Measurements from ENCODE around the gene RYR1.

RYR1 gene

DNA sequence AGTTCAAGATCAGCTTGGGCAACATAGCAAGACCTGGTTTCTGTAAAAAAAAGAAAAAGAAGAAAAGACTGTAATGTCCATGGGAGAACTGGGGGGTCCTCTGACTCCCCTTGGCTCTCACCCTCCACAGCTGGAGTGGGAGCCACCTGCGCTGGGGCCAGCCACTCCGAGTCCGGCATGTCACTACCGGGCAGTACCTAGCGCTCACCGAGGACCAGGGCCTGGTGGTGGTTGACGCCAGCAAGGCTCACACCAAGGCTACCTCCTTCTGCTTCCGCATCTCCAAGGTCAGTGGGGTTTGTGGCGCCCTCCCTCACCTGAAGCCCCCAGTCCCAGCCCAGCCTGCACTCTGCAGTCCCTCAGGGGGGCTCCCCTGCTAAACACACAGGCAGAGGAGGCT is 14.7 kb downstream of the RYR1 start:
- H3K79me2 ChIP-seq (ENCODE audit: insufficient read depth, low read length): no peaks in the 10 kb centered on the region
- H3K9me3 ChIP-seq (ENCODE audit: insufficient read depth, low read depth, low read length): no peaks in the 10 kb centered on the region
- H3F3A ChIP-seq (ENCODE audit: low read depth): no peaks in the 10 kb centered on the region
- no peak overlapping the region for H3K9ac ChIP-seq (ENCODE audit: low read depth, low read length, poor library complexity, severe bottlenecking)
- TF ChIP-seq CTCF (conservative IDR thresholded peaks at IDR 0.05; ENCODE audit: low read length) (no peak), EZH2phosphoT487 (IDR thresholded peaks at IDR 0.05; ENCODE audit: borderline replicate concordance) (no peak)
- no peaks in the 10 kb centered on the region for H3K27me3 ChIP-seq (ENCODE audit: insufficient read depth, low read length, poor library complexity, severe bottlenecking)
- no peaks in the 10 kb centered on the region for H3K36me3 ChIP-seq (ENCODE audit: insufficient read depth, low read length)
- H3K4me2 ChIP-seq (ENCODE audit: low read depth, low read length, poor library complexity, severe bottlenecking): no peak overlapping the region
- H4K20me1 ChIP-seq (ENCODE audit: insufficient read depth, low read length, poor library complexity, severe bottlenecking): no peaks in the 10 kb centered on the region
- H3K9me2 ChIP-seq (replicated peaks; ENCODE audit: low read depth, low read length): no peaks in the 10 kb centered on the region
- H3K4me3 ChIP-seq (ENCODE audit: low read length, poor library complexity, severe bottlenecking): no peak overlapping the region
- no peak overlapping the region for H2AFZ ChIP-seq (ENCODE audit: low read length)
- no peaks in the 10 kb centered on the region for H3K4me1 ChIP-seq (ENCODE audit: insufficient read depth, low read length, poor library complexity, severe bottlenecking)

DNA sequence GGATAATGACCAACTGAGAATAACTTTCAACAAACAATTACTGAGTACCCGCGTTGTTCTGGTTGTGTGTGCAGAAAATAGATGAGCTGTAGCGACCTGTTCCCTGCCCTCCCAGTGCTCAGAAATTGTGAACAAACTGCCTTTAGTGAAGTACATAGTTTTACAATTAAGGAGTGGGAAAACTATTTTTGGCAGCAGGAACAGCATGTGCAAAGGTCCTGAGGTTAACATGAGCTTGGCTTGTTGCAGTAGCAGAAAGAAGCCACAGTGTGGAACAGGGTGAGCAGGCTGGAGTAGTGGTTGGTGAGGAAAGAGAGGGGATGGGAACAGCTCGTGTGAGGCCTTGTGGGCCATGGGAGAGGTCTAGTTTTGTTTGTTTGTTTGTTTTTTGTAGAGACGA is 16.0 kb downstream of the RYR1 start:
- no peaks in the 10 kb centered on the region for H3K27me3 ChIP-seq (ENCODE audit: insufficient read depth, low read length, poor library complexity, severe bottlenecking)
- H3K4me1 ChIP-seq (ENCODE audit: insufficient read depth, low read length, poor library complexity, severe bottlenecking): no peaks in the 10 kb centered on the region
- no peak overlapping the region for H3K4me3 ChIP-seq (ENCODE audit: low read length, poor library complexity, severe bottlenecking)
- no peaks in the 10 kb centered on the region for H3K79me2 ChIP-seq (ENCODE audit: insufficient read depth, low read length)
- H3K36me3 ChIP-seq (ENCODE audit: insufficient read depth, low read length): no peaks in the 10 kb centered on the region
- H3K9me3 ChIP-seq (ENCODE audit: insufficient read depth, low read depth, low read length): no peaks in the 10 kb centered on the region
- TF ChIP-seq CTCF (conservative IDR thresholded peaks at IDR 0.05; ENCODE audit: low read length) (no peak), EZH2phosphoT487 (IDR thresholded peaks at IDR 0.05; ENCODE audit: borderline replicate concordance) (no peak)
- H3K9ac ChIP-seq (ENCODE audit: low read depth, low read length, poor library complexity, severe bottlenecking): no peak overlapping the region
- no peaks in the 10 kb centered on the region for H4K20me1 ChIP-seq (ENCODE audit: insufficient read depth, low read length, poor library complexity, severe bottlenecking)
- no peaks in the 10 kb centered on the region for H3F3A ChIP-seq (ENCODE audit: low read depth)
- H2AFZ ChIP-seq (ENCODE audit: low read length): no peak overlapping the region
- H3K9me2 ChIP-seq (replicated peaks; ENCODE audit: low read depth, low read length): no peaks in the 10 kb centered on the region
- no peak overlapping the region for H3K4me2 ChIP-seq (ENCODE audit: low read depth, low read length, poor library complexity, severe bottlenecking)

GRCh38 chr19:38451036-38451435 is 17.5 kb downstream of the RYR1 start:
- H3F3A ChIP-seq (ENCODE audit: low read depth): no peaks in the 10 kb centered on the region
- H3K36me3 ChIP-seq (ENCODE audit: insufficient read depth, low read length): no peaks in the 10 kb centered on the region
- TF ChIP-seq EZH2phosphoT487 (IDR thresholded peaks at IDR 0.05; ENCODE audit: borderline replicate concordance): no peak

GRCh38 chr19:38451629-38452028 is 18.1 kb downstream of the RYR1 start:
- Histone ChIP-seq H3K4me3 (ENCODE audit: low read length, poor library complexity, severe bottlenecking) (no peak overlapping the region), H4K20me1 (ENCODE audit: insufficient read depth, low read length, poor library complexity, severe bottlenecking) (no peaks in the 10 kb centered on the region), H3K27me3 (ENCODE audit: insufficient read depth, low read length, poor library complexity, severe bottlenecking) (no peaks in the 10 kb centered on the region), H3F3A (ENCODE audit: low read depth) (no peaks in the 10 kb centered on the region), H3K9ac (ENCODE audit: low read depth, low read length, poor library complexity, severe bottlenecking) (no peak overlapping the region), H3K4me2 (ENCODE audit: low read depth, low read length, poor library complexity, severe bottlenecking) (no peak overlapping the region), H3K9me2 (replicated peaks; ENCODE audit: low read depth, low read length) (no peaks in the 10 kb centered on the region), H2AFZ (ENCODE audit: low read length) (no peak overlapping the region), H3K9me3 (ENCODE audit: insufficient read depth, low read depth, low read length) (no peaks in the 10 kb centered on the region), H3K79me2 (ENCODE audit: insufficient read depth, low read length) (no peaks in the 10 kb centered on the region), H3K4me1 (ENCODE audit: insufficient read depth, low read length, poor library complexity, severe bottlenecking) (no peaks in the 10 kb centered on the region), H3K36me3 (ENCODE audit: insufficient read depth, low read length) (no peaks in the 10 kb centered on the region)
- TF ChIP-seq CTCF (conservative IDR thresholded peaks at IDR 0.05; ENCODE audit: low read length) (no peak), EZH2phosphoT487 (IDR thresholded peaks at IDR 0.05; ENCODE audit: borderline replicate concordance) (no peak)

More at GRCh38 chr19:38451036-38451435, 17.5 kb downstream of the RYR1 start:
- H4K20me1 ChIP-seq (ENCODE audit: insufficient read depth, low read length, poor library complexity, severe bottlenecking): no peaks in the 10 kb centered on the region
- no peak overlapping the region for H2AFZ ChIP-seq (ENCODE audit: low read length)
- H3K4me3 ChIP-seq (ENCODE audit: low read length, poor library complexity, severe bottlenecking): no peak overlapping the region
- H3K9me2 ChIP-seq (replicated peaks; ENCODE audit: low read depth, low read length): no peaks in the 10 kb centered on the region
- no peak overlapping the region for H3K4me2 ChIP-seq (ENCODE audit: low read depth, low read length, poor library complexity, severe bottlenecking)
- H3K9me3 ChIP-seq (ENCODE audit: insufficient read depth, low read depth, low read length): no peaks in the 10 kb centered on the region
- H3K27me3 ChIP-seq (ENCODE audit: insufficient read depth, low read length, poor library complexity, severe bottlenecking): no peaks in the 10 kb centered on the region
- H3K9ac ChIP-seq (ENCODE audit: low read depth, low read length, poor library complexity, severe bottlenecking): no peak overlapping the region
- H3K79me2 ChIP-seq (ENCODE audit: insufficient read depth, low read length): no peaks in the 10 kb centered on the region
- no peaks in the 10 kb centered on the region for H3K4me1 ChIP-seq (ENCODE audit: insufficient read depth, low read length, poor library complexity, severe bottlenecking)

Data from Loucy (cell line).